ENCODE results near the gene PACSIN1.

The PACSIN1 gene

DNA sequence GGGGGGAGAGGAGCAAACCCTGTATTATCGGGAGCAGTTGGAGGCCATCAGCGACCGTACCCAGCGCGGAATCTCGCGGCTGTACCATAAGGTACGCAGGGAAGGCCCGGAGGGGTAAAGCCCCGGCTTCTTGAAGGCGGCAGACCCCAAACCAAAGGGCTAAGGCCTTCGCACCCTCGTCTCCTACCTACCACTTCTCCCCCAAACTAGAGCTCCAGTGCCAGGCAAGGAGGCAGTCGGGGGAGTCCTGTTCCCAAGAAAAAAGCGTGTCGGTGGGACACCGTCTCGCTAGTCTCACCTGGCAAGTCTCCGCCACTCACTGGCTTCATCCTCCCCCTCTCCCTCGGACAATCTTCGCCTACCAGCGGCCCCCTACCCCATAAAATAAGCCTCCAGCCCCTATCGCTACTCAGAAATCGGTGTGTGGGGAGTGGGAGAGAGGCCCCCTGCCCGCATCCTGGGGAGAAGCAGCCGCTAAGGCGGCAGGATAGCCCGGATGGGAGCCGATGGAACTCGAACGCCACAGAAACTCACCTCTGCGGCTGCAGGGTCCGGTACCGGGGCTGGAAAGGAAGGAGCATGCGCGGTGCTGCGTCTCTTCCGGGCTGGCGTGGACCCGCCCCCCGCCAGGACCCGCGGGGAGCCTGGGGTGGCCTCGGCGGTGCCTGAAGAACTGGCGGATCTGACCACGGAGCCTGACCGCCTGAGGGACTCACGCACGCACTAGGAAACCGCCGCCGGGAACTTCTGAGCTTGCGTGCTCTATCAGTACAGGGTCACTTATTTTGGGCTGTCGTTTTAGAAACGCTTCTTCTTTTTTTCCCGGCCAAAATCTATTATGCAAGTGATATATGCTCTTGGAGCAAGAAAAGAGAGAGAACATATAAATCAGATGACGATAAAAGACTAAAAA lies 40.1 kb upstream of the PACSIN1 start, which contains the start of gene RPS10:
RPS10 (minus strand) TSS at position 572 of the 913 bp plus-strand sequence. CDS start 848 bp downstream, outside the sequence.
- H3K4me3 ChIP-seq (ENCODE audit: control insufficient read depth, low read depth, low read length), result peak within 1 kb of the TSS; percentile 100
- TF ChIP-seq, protein P1, sequence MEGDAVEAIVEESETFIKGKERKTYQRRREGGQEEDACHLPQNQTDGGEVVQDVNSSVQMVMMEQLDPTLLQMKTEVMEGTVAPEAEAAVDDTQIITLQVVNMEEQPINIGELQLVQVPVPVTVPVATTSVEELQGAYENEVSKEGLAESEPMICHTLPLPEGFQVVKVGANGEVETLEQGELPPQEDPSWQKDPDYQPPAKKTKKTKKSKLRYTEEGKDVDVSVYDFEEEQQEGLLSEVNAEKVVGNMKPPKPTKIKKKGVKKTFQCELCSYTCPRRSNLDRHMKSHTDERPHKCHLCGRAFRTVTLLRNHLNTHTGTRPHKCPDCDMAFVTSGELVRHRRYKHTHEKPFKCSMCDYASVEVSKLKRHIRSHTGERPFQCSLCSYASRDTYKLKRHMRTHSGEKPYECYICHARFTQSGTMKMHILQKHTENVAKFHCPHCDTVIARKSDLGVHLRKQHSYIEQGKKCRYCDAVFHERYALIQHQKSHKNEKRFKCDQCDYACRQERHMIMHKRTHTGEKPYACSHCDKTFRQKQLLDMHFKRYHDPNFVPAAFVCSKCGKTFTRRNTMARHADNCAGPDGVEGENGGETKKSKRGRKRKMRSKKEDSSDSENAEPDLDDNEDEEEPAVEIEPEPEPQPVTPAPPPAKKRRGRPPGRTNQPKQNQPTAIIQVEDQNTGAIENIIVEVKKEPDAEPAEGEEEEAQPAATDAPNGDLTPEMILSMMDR (conservative IDR thresholded peaks at IDR 0.05; ENCODE audit: control insufficient read depth, insufficient read depth, low read depth, low read length), result no peak
- DNase-seq (ENCODE audit: low read depth), result peak; percentile 90

DNA sequence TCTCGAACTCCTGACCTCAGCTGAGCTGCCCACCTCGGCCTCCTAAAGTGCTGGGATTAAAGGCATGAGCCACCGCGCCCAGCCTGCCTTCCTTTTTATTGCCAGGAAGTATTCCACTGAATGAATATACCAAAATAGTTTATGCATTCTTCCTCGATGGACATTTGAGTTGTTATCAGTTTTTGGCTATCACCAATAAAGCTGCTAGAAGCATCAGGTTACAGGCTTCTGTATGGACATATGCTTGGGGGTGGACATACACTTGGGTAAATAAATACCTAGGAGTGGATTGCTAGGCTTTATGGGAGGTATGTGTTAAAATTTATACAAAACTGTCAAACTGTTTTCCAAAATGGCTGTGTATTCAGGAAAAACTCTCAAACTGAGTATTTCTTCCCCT lies 30.0 kb upstream of the PACSIN1 start:
- no peak for DNase-seq (ENCODE audit: low read depth)
- no peak overlapping the region for H3K4me3 ChIP-seq (ENCODE audit: control insufficient read depth, low read depth, low read length)
- TF ChIP-seq, protein P1 (conservative IDR thresholded peaks at IDR 0.05; ENCODE audit: control insufficient read depth, insufficient read depth, low read depth, low read length), result no peak

DNA sequence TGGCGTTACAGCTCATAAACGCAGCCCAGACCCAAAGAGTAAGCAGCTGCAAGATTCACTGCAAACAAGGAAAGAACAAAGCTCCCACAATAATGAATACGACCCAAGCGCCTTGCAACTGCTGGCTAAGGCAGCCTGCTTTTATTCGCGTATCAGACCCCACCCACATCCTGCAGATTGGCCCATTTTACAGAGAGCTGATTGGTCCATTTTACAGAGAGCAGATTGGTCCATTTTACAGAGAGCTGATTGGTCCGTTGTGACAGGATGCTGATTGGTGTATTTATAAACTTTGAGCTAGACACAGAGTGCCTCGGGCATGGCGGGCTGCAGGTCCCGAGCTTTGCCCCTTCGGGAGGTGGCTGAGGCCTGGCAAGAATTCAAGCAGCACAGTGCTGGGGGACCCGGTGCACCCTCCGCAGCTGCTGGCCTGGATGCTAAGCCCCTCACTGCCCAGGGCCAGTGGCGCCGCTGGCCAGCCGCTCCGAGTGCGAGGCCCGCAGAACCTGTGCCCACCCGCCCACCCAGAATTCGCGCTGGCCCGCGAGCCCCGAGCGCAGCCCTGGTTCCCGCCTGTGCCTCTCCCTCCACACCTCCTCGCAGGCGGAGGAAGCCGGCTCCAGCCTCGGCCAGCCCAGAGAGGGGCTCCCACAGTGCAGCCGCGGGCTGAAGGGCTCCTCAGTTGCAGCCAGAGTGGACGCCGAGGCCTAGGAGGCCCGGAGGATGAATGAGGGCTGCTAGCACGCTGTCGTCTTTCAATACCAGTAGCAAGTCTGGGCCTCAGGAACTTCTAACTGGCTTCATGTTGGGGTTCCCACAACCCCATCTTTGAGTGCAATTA lies 28.9 kb upstream of the PACSIN1 start:
- TF ChIP-seq, protein P1 (conservative IDR thresholded peaks at IDR 0.05; ENCODE audit: control insufficient read depth, insufficient read depth, low read depth, low read length), result no peak

DNA sequence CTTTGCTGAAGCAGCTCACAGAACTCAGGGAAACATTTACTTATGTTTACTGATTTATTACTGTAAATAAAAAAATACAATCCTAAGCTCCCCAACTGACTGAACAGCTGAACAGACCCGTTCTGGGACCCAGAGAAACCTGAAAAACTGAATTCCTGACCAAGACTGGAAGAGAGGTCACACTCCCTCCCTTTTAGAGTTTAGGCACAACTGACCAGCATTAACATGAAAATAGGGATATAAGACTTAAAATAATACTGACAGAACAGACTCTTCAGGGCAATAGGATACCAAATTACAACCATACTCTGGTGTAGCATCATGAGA lies 28.3 kb upstream of the PACSIN1 start:
- no peak for DNase-seq (ENCODE audit: low read depth)
- no peak overlapping the region for H3K4me3 ChIP-seq (ENCODE audit: control insufficient read depth, low read depth, low read length)
- TF ChIP-seq, protein P1 (conservative IDR thresholded peaks at IDR 0.05; ENCODE audit: control insufficient read depth, insufficient read depth, low read depth, low read length), result no peak

More for the DNA sequence above, 28.9 kb upstream of the PACSIN1 start:
- no peak for DNase-seq (ENCODE audit: low read depth)
- H3K4me3 ChIP-seq (ENCODE audit: control insufficient read depth, low read depth, low read length), result no peak overlapping the region

DNA sequence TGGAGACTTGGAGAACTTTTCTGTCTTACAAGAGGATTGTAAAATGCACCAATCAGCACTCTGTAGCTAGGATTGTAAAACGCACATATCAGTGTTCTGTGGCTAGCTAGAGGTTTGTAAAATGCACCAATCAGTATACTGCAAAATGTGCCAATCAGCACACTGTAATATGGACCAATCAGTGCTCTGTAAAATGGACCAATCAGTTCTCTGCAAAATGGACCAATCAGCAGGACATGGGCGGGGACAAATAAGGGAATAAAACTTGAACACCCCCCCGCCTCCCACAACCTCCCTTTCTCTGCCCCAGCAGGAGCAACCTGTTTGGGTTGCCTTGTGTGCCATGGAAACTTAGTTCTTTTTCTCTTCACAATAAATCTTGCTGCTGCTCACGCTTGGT lies 27.2 kb upstream of the PACSIN1 start:
- H3K4me3 ChIP-seq (ENCODE audit: control insufficient read depth, low read depth, low read length), result no peak overlapping the region
- DNase-seq (ENCODE audit: low read depth), result no peak
- TF ChIP-seq, protein P1 (conservative IDR thresholded peaks at IDR 0.05; ENCODE audit: control insufficient read depth, insufficient read depth, low read depth, low read length), result no peak

DNA sequence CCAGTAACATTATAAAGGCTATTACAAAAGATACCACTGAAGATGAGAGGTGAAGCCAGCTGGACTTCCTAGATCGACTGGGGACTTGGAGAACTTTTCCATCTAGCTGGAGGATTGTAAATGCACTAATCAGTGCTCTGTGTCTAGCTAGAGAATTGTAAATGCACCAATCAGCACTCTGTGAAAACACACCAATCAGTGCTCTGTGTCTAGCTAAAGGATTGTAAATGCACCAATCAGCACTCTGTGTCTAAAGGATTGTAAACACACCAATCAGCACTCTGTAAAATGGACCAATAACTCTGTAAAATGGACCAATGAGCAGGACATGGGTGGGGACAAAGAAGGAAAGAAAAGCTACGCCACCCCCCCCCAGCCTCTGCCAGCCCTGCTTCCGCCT lies 26.4 kb upstream of the PACSIN1 start:
- no peak for DNase-seq (ENCODE audit: low read depth)
- H3K4me3 ChIP-seq (ENCODE audit: control insufficient read depth, low read depth, low read length), result no peak overlapping the region
- TF ChIP-seq, protein P1 (conservative IDR thresholded peaks at IDR 0.05; ENCODE audit: control insufficient read depth, insufficient read depth, low read depth, low read length), result no peak

Measured in fibroblast of mammary gland (primary cell).